ENCODE measurements around the gene DCAF8.

DNA sequence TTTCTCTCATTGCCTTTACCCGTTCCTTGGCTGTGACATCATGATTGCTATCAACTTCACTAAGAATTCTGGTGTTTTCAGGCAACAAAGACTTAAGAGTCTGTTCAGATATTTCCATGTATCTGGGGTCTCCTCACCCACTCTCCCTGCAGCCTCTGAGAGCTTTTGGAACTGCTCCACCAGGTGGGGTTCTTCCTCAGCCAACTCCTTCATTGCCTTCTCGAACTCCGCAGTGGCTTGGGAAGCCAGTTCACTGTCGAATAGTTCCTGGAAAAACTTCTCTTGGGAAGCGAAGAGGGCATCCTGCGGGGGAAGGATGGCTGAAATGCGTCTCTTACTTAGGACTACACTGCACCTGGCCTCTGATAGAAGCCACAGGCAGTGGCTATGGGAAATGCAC lies 20.5 kb upstream of the DCAF8 start:
- no peak for TF ChIP-seq POLR2A (IDR thresholded peaks at IDR 0.05; ENCODE audit: extremely low read depth, insufficient read length)
- TF ChIP-seq, protein P1, sequence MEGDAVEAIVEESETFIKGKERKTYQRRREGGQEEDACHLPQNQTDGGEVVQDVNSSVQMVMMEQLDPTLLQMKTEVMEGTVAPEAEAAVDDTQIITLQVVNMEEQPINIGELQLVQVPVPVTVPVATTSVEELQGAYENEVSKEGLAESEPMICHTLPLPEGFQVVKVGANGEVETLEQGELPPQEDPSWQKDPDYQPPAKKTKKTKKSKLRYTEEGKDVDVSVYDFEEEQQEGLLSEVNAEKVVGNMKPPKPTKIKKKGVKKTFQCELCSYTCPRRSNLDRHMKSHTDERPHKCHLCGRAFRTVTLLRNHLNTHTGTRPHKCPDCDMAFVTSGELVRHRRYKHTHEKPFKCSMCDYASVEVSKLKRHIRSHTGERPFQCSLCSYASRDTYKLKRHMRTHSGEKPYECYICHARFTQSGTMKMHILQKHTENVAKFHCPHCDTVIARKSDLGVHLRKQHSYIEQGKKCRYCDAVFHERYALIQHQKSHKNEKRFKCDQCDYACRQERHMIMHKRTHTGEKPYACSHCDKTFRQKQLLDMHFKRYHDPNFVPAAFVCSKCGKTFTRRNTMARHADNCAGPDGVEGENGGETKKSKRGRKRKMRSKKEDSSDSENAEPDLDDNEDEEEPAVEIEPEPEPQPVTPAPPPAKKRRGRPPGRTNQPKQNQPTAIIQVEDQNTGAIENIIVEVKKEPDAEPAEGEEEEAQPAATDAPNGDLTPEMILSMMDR (IDR thresholded peaks at IDR 0.05; ENCODE audit: low read depth, low read length) = no peak

Data from NB4 (cell line).